Nephron progenitor cell (in vitro differentiated cells): ENCODE measurements around the gene KRTAP10-4.
"Not testable (repeated sequence)": the region's sequence is repeated elsewhere in the genome, so short reads cannot be mapped to it uniquely, and the experiment has no call there.

Source experiments
- DNase-seq: peaks from one replicate; pipeline ENCODE4 v3.0.0; 2021
- H3K27ac Mint-ChIP-seq: 2 replicates; pipeline ENCODE4 v1.8.0; 2021; ENCODE audit warnings: mild to moderate bottlenecking, moderate library complexity, mixed read lengths
- H3K27me3 Mint-ChIP-seq: 2 replicates; pipeline ENCODE4 v1.8.0; 2021; ENCODE audit warnings: mild to moderate bottlenecking, low read depth, mixed read lengths; ENCODE audit not compliant: poor library complexity
- H3K36me3 Mint-ChIP-seq: 2 replicates; pipeline ENCODE4 v1.8.0; 2021; ENCODE audit warnings: low read depth, mixed read lengths
- H3K4me1 Mint-ChIP-seq: 2 replicates; pipeline ENCODE4 v1.8.0; 2021; ENCODE audit warnings: mixed read lengths
- H3K4me3 Mint-ChIP-seq: 2 replicates; pipeline ENCODE4 v1.8.0; 2021; ENCODE audit warnings: mild to moderate bottlenecking, moderate library complexity, mixed read lengths
- H3K9me3 Mint-ChIP-seq: 2 replicates; pipeline ENCODE4 v1.8.0; 2021; ENCODE audit warnings: mild to moderate bottlenecking, moderate library complexity, mixed read lengths
- CTCF ChIP-seq: fragments of 200-600 bp; sonication (generic); IDR thresholded peaks from 2 replicates; pipeline ENCODE4 v1.5.0; 2021; ENCODE audit warnings: antibody characterized with exemption

The KRTAP10-4 gene

GRCh38 chr21:44573630-44574456, at the start of gene KRTAP10-4:
Gene KRTAP10-4, plus strand, starts transcription at chr21:44573729. Its CDS starts 30 bp downstream, at chr21:44573759.
- Mint-ChIP-seq H3K27ac (peak within 1 kb of the TSS; percentile 29), H3K27me3 (peaks cover 33% of the 10 kb centered on the region), H3K4me1 (peaks cover 14% of the 10 kb centered on the region), H3K9me3 (peaks cover 65% of the 10 kb centered on the region)
- H3K36me3 Mint-ChIP-seq, H3K4me3 Mint-ChIP-seq, DNase-seq: not testable (repeated sequence)

GRCh38 chr21:44524414-44525371, 48.8 kb upstream of the KRTAP10-4 start:
- Mint-ChIP-seq H3K9me3 (no peaks in the 10 kb centered on the region), H3K4me3 (no peak overlapping the region), H3K4me1 (peaks cover 4% of the 10 kb centered on the region), H3K36me3 (peaks cover 3% of the 10 kb centered on the region), H3K27ac (no peak overlapping the region), H3K27me3 (peaks cover 5% of the 10 kb centered on the region)
- no peak for TF ChIP-seq CTCF
- DNase-seq, result no peak

GRCh38 chr21:44525391-44526095, 48.0 kb upstream of the KRTAP10-4 start:
- H3K27me3 Mint-ChIP-seq, result peaks cover 6% of the 10 kb centered on the region

GRCh38 chr21:44526096-44526997, 47.2 kb upstream of the KRTAP10-4 start:
- TF ChIP-seq CTCF, result no peak

More at GRCh38 chr21:44525391-44526095, 48.0 kb upstream of the KRTAP10-4 start:
- no peak for DNase-seq
- no peak overlapping the region for H3K4me3 Mint-ChIP-seq
- H3K9me3 Mint-ChIP-seq, result no peaks in the 10 kb centered on the region
- no peaks in the 10 kb centered on the region for H3K4me1 Mint-ChIP-seq
- TF ChIP-seq CTCF, result no peak
- no peak overlapping the region for H3K27ac Mint-ChIP-seq
- H3K36me3 Mint-ChIP-seq, result no peaks in the 10 kb centered on the region

GRCh38 chr21:44527156-44527982, 46.2 kb upstream of the KRTAP10-4 start:
- no peaks in the 10 kb centered on the region for H3K4me1 Mint-ChIP-seq
- TF ChIP-seq CTCF, result no peak
- DNase-seq, result no peak
- H3K36me3 Mint-ChIP-seq, result no peaks in the 10 kb centered on the region
- H3K4me3 Mint-ChIP-seq, result no peak overlapping the region
- H3K27ac Mint-ChIP-seq, result no peak overlapping the region
- peaks cover 11% of the 10 kb centered on the region for H3K27me3 Mint-ChIP-seq
- H3K9me3 Mint-ChIP-seq, result no peaks in the 10 kb centered on the region

More at GRCh38 chr21:44526096-44526997, 47.2 kb upstream of the KRTAP10-4 start:
- no peak overlapping the region for H3K27ac Mint-ChIP-seq
- no peaks in the 10 kb centered on the region for H3K9me3 Mint-ChIP-seq
- H3K4me3 Mint-ChIP-seq, result no peak overlapping the region
- no peaks in the 10 kb centered on the region for H3K4me1 Mint-ChIP-seq
- no peak for DNase-seq
- H3K36me3 Mint-ChIP-seq, result no peaks in the 10 kb centered on the region
- peaks cover 6% of the 10 kb centered on the region for H3K27me3 Mint-ChIP-seq
